Neural progenitor cell (in vitro differentiated cells): Measurements from ENCODE around the gene PPP5C. TPM values are rescaled to one million over a fixed set of nuclear protein-coding genes. Genes with fewer than 3 reads are reported as not detected.
A peak's percentile ranks its signal among the peaks of the same experiment; 100 is the strongest.

Experiments used
- DNase-seq: peaks from one replicate; pipeline ENCODE4 v3.0.0-alpha.2; 2016; ENCODE audit warnings: low spot score
- H2AFZ ChIP-seq: fragments of 200-600 bp; sonication (generic); replicated peaks from 2 replicates; pipeline ENCODE4 v1.6.1; 2016; ENCODE audit warnings: antibody characterized with exemption
- H3F3A ChIP-seq: fragments of 200-600 bp; sonication (generic); 2 replicates; pipeline ENCODE4 v1.6.1; 2016; ENCODE audit warnings: antibody characterized with exemption, low read depth
- H3K27ac ChIP-seq: fragments of 200-600 bp; sonication (generic); 2 replicates; pipeline ENCODE4 v1.5.1; 2016; ENCODE audit warnings: mild to moderate bottlenecking
- H3K27me3 ChIP-seq: fragments of 200-600 bp; sonication (generic); 2 replicates; pipeline ENCODE4 v1.6.1; 2016; ENCODE audit warnings: mild to moderate bottlenecking, moderate library complexity
- H3K36me3 ChIP-seq: fragments of 200-600 bp; sonication (generic); 2 replicates; pipeline ENCODE4 v1.5.1; 2016
- H3K4me1 ChIP-seq: fragments of 200-600 bp; sonication (generic); 2 replicates; pipeline ENCODE4 v1.6.1; 2016; ENCODE audit warnings: mixed run types
- H3K4me2 ChIP-seq: fragments of 200-600 bp; sonication (generic); 2 replicates; pipeline ENCODE4 v1.6.1; 2016
- H3K4me3 ChIP-seq: fragments of 200-600 bp; sonication (generic); 2 replicates; pipeline ENCODE4 v1.5.1; 2016
- H3K79me2 ChIP-seq: fragments of 200-600 bp; sonication (generic); 2 replicates; pipeline ENCODE4 v1.6.1; 2016; ENCODE audit warnings: low read depth
- H3K9ac ChIP-seq: fragments of 200-600 bp; sonication (generic); 2 replicates; pipeline ENCODE4 v1.6.1; 2016
- H3K9me3 ChIP-seq: fragments of 200-600 bp; sonication (generic); 2 replicates; pipeline ENCODE4 v1.5.1; 2016; ENCODE audit warnings: low read depth
- H4K20me1 ChIP-seq: fragments of 200-600 bp; sonication (generic); 2 replicates; pipeline ENCODE4 v1.6.1; 2016; ENCODE audit warnings: low read depth
- H3K27ac Mint-ChIP-seq: 3 replicates; pipeline ENCODE4 v1.8.0; 2021; ENCODE audit warnings: mixed read lengths
- H3K27me3 Mint-ChIP-seq: 2 replicates; pipeline ENCODE4 v1.8.0; 2022; ENCODE audit warnings: low read depth, mild to moderate bottlenecking, inconsistent platforms, moderate library complexity, mixed read lengths; ENCODE audit not compliant: insufficient read depth
- H3K36me3 Mint-ChIP-seq: 3 replicates; pipeline ENCODE4 v1.8.0; 2021; ENCODE audit warnings: mixed read lengths
- H3K4me1 Mint-ChIP-seq: 3 replicates; pipeline ENCODE4 v1.8.0; 2021; ENCODE audit warnings: mixed read lengths
- H3K4me3 Mint-ChIP-seq: 3 replicates; pipeline ENCODE4 v1.8.0; 2021; ENCODE audit warnings: mild to moderate bottlenecking, moderate library complexity, mixed read lengths
- H3K9me3 Mint-ChIP-seq: 3 replicates; pipeline ENCODE4 v1.8.0; 2020; ENCODE audit warnings: mixed read lengths
- EZH2 ChIP-seq: fragments of 200-600 bp; sonication (generic); IDR thresholded peaks from 2 replicates; pipeline ENCODE4 v1.6.1; 2017; ENCODE audit warnings: antibody characterized with exemption, mild to moderate bottlenecking, moderate library complexity
- EZH2phosphoT487 ChIP-seq: fragments of 200-600 bp; sonication (generic); IDR thresholded peaks from 2 replicates; pipeline ENCODE4 v1.6.1; 2017; ENCODE audit warnings: antibody characterized with exemption
- total RNA-seq: library from RNA; depleted of rRNA; stranded (reverse); fragments of >200 nt; gene quantifications from 2 replicates; pipeline ENCODE4 v1.2.3, GENCODE V29; 2015; ENCODE audit warnings: low replicate concordance
- TF ChIP-seq, protein P1 (sequence below): fragments of 200-600 bp; sonication (generic); IDR thresholded peaks from 2 replicates; pipeline ENCODE4 v1.5.1; 2017; ENCODE audit warnings: antibody characterized with exemption, mild to moderate bottlenecking

PPP5C gene
- total RNA-seq, 1 donor from 2014 or later = 63.5 TPM

DNA sequence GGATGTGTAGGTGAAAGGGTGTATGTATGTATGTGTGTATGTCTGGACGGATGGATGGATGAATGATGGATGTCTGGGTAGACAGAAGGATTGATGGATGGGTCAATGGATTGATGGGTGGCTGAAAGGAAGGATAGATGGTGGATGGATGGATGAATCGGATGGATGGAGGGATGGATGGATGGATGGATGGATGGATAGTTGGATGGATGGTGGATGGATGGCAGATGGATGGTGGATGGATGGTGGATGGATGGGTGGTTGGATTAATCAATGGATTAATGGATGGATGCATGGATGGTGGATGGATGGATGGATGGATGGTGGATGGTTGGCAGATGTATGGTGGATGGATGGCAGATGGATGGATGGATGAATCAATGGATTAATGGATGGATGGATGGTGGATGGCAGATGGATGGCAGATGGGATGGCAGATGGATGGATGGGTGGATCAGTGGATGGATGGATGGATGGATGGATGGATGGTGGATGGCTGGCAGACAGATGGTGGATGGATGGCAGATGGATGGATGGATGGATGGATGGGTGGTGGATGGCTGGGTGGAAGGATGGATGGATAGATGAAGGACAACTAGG lies 16.5 kb upstream of the PPP5C start:
- no peak for DNase-seq
- H3K36me3 Mint-ChIP-seq = peaks cover 30% of the 10 kb centered on the region
- Histone ChIP-seq H4K20me1 (no peaks in the 10 kb centered on the region), H3K27me3 (no peaks in the 10 kb centered on the region), H3K4me1 (no peaks in the 10 kb centered on the region), H3K79me2 (no peaks in the 10 kb centered on the region), H3K9ac (no peak overlapping the region), H3K9me3 (no peaks in the 10 kb centered on the region), H3K4me2 (no peak overlapping the region), H3F3A (no peaks in the 10 kb centered on the region), H3K27ac (no peak overlapping the region), H2AFZ (no peak overlapping the region), H3K36me3 (peaks cover 21% of the 10 kb centered on the region), H3K4me3 (no peak overlapping the region)
- peak overlapping the region; percentile 35 for H3K27ac Mint-ChIP-seq
- TF ChIP-seq EZH2 = no peak
- TF ChIP-seq, protein P1, sequence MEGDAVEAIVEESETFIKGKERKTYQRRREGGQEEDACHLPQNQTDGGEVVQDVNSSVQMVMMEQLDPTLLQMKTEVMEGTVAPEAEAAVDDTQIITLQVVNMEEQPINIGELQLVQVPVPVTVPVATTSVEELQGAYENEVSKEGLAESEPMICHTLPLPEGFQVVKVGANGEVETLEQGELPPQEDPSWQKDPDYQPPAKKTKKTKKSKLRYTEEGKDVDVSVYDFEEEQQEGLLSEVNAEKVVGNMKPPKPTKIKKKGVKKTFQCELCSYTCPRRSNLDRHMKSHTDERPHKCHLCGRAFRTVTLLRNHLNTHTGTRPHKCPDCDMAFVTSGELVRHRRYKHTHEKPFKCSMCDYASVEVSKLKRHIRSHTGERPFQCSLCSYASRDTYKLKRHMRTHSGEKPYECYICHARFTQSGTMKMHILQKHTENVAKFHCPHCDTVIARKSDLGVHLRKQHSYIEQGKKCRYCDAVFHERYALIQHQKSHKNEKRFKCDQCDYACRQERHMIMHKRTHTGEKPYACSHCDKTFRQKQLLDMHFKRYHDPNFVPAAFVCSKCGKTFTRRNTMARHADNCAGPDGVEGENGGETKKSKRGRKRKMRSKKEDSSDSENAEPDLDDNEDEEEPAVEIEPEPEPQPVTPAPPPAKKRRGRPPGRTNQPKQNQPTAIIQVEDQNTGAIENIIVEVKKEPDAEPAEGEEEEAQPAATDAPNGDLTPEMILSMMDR = no peak
- peaks cover 4% of the 10 kb centered on the region for H3K27me3 Mint-ChIP-seq
- H3K4me1 Mint-ChIP-seq = no peaks in the 10 kb centered on the region
- peak overlapping the region; percentile 11 for H3K4me3 Mint-ChIP-seq
- H3K9me3 Mint-ChIP-seq = peaks cover 26% of the 10 kb centered on the region

DNA sequence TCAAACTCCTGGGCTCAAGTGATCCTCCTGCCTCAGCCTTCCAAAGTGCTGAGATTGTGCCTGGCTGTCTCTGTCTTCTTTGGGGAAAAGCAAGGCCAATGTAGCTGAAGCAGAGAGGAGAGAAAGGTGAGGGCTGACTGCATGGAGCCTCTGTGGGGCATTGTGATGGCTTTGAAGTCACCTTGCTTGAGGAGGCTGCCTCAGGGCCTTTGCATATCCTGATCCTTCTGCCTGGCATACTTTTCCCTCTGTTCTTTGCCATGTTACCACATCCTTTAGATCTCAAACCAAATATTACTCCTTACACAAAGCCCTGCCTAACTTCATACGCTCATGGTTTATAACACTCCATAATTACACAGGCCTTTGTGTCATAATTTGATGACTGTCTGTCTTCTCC lies 9.4 kb upstream of the PPP5C start:
- Histone ChIP-seq H3K27me3 (no peaks in the 10 kb centered on the region), H3F3A (no peaks in the 10 kb centered on the region), H3K4me3 (no peak overlapping the region), H3K9ac (no peak overlapping the region), H3K4me2 (no peak overlapping the region), H3K9me3 (no peaks in the 10 kb centered on the region), H3K36me3 (no peaks in the 10 kb centered on the region), H4K20me1 (no peaks in the 10 kb centered on the region), H3K27ac (no peak overlapping the region), H2AFZ (no peak overlapping the region), H3K4me1 (no peaks in the 10 kb centered on the region), H3K79me2 (no peaks in the 10 kb centered on the region)
- H3K27me3 Mint-ChIP-seq = peaks cover 3% of the 10 kb centered on the region
- H3K4me3 Mint-ChIP-seq = no peak overlapping the region
- no peak for TF ChIP-seq EZH2phosphoT487
- TF ChIP-seq EZH2 = no peak
- TF ChIP-seq, protein P1 = no peak
- DNase-seq = no peak
- H3K36me3 Mint-ChIP-seq = peaks cover 3% of the 10 kb centered on the region
- peaks cover 11% of the 10 kb centered on the region for H3K4me1 Mint-ChIP-seq
- no peak overlapping the region for H3K27ac Mint-ChIP-seq
- no peaks in the 10 kb centered on the region for H3K9me3 Mint-ChIP-seq

DNA sequence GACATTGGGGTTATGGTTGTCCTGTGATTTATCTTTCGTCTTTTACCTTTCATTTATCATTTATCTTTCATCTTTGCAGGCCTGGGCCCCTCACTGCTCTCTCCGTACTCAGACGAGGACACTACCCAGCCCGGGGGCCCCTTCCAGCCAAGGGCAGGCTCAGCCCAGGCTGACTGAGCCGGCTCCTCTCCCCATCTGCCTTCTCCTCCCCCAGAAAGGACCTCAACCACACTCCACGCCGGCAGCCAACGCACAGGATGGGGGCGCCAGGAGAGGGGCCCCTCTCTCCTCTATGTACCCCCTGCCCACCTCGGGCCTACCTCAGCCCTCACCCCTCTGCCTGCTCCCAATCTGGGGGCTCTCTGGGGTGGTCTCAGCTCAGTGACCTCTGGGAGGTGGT lies 7.4 kb upstream of the PPP5C start:
- Histone ChIP-seq H3K27me3 (no peaks in the 10 kb centered on the region), H2AFZ (no peak overlapping the region), H3K9ac (no peak overlapping the region), H3K9me3 (no peaks in the 10 kb centered on the region), H4K20me1 (no peaks in the 10 kb centered on the region), H3K27ac (no peak overlapping the region), H3F3A (no peaks in the 10 kb centered on the region), H3K4me1 (no peaks in the 10 kb centered on the region), H3K36me3 (no peaks in the 10 kb centered on the region), H3K4me2 (no peak overlapping the region), H3K79me2 (no peaks in the 10 kb centered on the region), H3K4me3 (no peak overlapping the region)
- Mint-ChIP-seq H3K4me3 (no peak overlapping the region), H3K27me3 (peaks cover 9% of the 10 kb centered on the region), H3K27ac (peak overlapping the region; percentile 34), H3K9me3 (no peaks in the 10 kb centered on the region), H3K4me1 (peaks cover 11% of the 10 kb centered on the region), H3K36me3 (peaks cover 3% of the 10 kb centered on the region)
- DNase-seq = no peak
- TF ChIP-seq, protein P1 = no peak
- TF ChIP-seq EZH2 = no peak
- no peak for TF ChIP-seq EZH2phosphoT487
